Activated CD4-positive, alpha-beta T cell treated with anti-CD3 and anti-CD28 coated beads for 1 hour (primary cell): Measurements from ENCODE around the gene SLC43A1.
"Not testable (repeated sequence)": the region's sequence is repeated elsewhere in the genome, so short reads cannot be mapped to it uniquely, and the experiment has no call there.

Experiments used
- DNase-seq: peaks from one replicate; pipeline ENCODE4 v3.0.0-alpha.2; 2020

SLC43A1 gene

DNA sequence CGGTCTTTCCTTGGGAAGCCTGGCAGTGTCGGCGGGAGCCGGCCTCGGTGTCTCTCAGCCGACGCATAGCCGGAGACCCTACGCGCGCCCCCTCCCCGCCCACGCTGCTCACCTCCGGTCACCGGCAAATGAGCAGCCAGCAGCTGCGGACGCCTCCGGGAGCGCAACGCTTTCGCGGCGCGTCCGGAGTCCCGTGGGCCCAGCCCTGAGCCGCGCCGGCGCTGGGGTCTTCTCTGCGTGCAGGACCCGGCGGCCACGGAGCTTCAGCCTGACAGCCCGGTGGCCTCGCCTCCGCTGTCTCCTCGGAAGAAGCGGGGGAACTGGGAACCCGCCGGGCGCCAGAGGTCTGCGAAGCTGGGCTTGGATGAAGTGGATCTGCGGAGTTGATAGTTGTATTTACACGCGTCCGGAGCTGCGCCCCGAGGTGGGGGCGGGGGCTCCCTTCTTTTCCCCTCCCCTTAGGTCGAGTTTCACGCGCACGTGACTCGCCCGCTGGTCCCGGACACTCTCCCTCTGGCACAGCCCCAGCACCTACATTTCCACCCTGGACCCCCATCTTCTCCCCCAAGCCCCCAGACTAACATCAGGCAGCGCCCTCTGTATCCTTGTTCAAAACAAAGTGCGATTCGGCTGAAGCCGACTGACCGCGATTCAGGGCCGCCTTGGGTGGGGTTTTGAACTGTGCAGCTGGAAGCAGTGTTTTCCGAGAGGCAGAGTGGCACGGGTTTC, at the start of gene SLC43A1:
SLC43A1 (minus strand) TSS at position 371 of the 729 bp plus-strand sequence. CDS start 1,591 bp downstream, outside the sequence.
- DNase-seq: no peak

DNA sequence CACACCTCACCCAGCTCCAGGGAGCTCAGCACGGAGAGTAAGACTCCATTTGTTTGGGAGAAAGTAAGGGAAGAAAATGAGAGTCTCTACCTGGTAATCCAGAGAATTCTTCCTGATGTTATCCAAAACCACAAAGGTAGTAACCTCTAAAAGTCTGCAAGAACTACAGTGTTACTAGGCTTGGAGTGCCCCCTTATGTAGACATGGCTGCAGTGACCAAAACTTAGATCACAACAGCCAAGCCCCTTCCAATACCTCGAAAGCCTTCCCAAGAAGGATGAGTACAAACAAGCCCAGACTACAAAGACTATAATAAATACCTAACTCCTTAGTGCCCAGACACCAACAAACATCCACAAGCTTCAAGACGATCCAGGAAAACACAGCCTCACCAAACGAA, 47.1 kb upstream of the SLC43A1 start:
- DNase-seq: no peak

DNA sequence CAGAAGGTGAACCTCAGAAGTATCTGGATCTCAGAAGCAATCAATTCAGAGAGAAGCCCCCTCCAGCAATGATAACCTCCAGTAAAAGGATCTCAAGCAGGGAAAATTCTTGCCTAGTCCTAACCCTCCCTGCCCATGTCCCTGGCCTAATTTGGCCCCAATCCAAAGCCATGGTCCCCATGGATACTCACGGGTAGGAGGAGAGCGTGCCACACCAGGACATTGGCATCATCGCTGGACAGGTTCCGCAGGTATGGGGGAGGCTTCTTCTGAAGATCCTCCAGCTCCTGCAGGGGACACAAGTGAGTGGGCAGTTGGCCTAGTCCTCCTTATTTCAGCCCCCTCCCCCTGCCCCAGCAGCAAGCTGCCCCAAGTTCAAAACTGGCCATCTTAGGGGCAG, 44.6 kb upstream of the SLC43A1 start:
- DNase-seq: no peak

GRCh38 chr11:57556041-57556440, 40.5 kb upstream of the SLC43A1 start:
- DNase-seq: no peak

DNA sequence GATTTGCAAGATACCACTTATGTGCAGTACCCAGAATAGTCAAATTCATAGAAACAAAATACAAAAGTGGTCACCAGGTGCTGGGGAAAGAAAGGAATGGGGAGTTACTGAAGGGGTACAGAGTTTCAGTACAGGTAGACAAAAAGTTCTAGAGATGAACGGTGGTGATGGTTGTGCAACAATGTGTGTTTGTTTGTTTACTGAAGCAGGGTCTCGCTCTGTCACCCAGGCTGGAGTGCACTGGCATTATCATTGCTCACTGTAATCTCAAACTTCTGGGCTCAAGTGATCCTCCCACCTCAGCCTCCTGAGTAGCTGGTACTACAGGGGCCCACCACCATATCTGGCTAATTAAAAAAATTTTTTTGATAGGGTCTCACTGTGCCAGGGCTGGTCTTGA, 39.9 kb upstream of the SLC43A1 start:
- no peak for DNase-seq

GRCh38 chr11:57552479-57552878, 37.0 kb upstream of the SLC43A1 start:
- DNase-seq: no peak

- no peak for DNase-seq
These were observed 36.4 kb upstream of the SLC43A1 start for GRCh38 chr11:57551941-57552340.

GRCh38 chr11:57549983-57550382, 34.5 kb upstream of the SLC43A1 start:
- DNase-seq: no peak

- DNase-seq: no peak
These were observed 32.4 kb upstream of the SLC43A1 start for GRCh38 chr11:57547854-57548377.

DNA sequence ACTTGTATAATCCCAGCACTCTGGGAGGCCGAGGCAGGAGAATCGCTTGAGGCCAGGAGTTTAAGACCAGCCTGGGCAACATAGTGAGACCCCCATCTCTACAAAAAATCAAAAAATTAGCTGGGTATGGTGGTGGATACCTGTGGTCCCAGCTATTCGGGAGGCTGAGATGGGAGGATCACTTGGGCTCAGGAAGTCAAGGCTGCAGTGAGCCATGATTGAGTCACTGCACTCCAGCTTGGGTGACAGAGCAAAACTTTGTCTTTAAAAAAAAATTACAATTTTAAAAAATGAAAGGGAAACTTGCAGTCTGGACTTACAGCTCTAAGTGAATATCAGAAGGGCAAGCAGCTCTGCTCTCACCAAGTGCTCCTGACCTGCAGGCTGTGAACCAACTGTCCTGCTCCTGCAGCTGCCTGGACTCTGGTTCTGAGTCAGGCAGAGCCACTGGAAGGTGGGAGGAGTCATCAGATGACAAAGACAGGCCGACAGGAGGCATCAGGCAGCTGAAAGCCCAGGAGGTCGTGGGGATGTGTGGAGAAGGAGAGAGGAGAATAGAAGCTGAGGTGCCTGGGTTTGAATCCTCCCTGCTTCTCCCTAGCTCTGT, 31.5 kb upstream of the SLC43A1 start:
- DNase-seq: no peak

- DNase-seq: no peak
These were observed 30.9 kb upstream of the SLC43A1 start for GRCh38 chr11:57546451-57546850.

DNA sequence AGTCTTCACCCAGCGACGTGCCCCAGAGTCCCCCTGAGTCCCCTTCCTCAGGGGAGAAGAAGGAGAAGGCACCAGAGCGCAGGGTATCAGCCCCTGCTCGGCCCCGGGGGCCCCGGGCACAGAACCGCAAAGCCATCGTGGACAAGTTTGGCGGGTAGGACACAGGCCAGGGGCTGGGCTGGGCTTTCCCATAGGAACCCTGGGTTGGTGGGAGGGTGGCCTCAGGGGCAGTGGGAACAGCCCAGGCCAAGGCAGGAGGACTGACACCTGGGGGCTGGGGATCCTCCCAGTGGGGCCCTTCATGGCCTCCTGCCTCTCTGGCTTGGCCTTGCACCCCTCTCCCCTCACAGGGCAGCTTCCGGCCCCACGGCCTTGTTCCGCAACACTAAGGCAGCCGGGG, 30.4 kb upstream of the SLC43A1 start:
- no peak for DNase-seq

DNA sequence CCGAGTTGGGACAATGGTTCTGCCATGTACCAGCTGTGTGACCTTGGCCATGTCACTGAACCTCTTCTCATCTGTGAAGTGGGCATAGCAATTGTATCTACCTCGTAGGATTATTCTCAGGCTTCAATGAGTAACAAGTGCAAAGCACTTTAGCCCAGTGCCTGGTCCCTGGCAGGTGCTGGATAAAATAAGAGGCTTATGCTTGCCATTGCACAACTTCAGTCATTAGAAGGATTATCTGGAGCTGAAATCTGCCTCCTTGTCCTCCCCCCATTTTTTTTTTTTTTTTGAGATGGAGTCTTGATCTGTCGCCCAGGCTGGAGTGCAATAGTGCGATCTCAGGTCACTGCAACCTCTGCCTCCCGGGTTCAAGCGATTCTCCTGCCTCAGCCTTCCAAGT, 29.1 kb upstream of the SLC43A1 start:
- no peak for DNase-seq

DNA sequence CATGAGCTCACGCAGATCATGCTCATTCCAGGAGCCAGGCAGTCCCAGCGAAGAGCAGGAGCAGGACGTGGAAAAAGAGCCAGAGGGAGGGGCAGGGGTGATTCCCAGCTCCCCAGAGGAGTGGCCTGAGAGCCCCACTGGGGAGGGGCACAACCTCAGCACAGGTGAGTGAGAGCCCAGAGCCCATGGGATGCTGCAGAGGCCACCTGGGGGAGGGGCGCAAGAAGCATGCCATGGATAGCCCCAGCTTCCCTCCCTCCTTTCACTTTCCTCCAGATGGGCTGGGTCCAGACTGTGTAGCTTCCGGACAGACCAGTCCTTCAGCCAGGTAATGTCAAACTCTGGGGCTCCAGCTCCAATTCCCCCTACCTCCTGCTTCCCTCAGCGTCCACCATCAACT, 28.1 kb upstream of the SLC43A1 start:
- DNase-seq: no peak

DNA sequence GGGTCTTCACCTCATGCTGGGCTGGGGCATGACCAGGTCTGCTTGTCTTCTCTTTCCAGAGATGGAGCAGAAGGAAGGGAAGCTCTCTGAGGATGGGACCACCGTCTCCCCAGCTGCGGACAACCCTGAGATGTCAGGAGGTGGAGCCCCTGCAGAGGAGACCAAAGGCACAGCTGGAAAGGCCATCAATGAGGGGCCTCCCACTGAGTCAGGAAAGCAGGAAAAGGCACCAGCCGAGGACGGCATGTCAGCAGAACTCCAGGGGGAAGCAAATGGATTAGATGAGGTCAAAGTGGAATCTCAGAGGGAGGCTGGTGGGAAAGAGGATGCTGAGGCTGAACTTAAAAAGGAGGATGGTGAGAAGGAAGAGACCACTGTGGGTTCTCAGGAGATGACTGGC, 27.1 kb upstream of the SLC43A1 start:
- no peak for DNase-seq

DNA sequence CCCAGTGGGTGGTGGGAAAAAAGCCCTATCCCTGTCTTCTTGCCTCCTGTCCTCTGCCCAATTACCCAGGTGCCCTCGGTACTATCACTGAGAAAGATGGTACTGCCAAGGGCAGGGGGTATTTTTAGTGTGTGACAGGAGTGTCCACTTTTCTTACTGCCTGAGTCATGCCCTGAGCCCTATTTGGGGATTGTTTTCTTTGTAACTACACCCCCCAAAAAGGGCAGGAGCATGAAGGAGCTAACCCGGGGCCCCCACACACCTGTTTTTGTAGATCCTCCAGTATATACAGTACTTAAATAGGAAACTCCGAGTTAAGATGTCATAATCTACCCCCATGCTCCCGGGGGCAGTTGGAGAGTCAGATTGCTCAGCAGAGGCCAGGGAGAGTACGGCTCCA, 25.7 kb upstream of the SLC43A1 start:
- DNase-seq: no peak

GRCh38 chr11:57539342-57539741, 23.8 kb upstream of the SLC43A1 start:
- no peak for DNase-seq

GRCh38 chr11:57536947-57537619, 21.6 kb upstream of the SLC43A1 start, which contains the start of gene SMTNL1:
TSS of gene SMTNL1 (plus strand) at chr11:57537595. CDS start at chr11:57542643, 5,048 bp downstream.
- DNase-seq: no peak

GRCh38 chr11:57534449-57534848, 18.9 kb upstream of the SLC43A1 start:
- DNase-seq: not testable (repeated sequence)

DNA sequence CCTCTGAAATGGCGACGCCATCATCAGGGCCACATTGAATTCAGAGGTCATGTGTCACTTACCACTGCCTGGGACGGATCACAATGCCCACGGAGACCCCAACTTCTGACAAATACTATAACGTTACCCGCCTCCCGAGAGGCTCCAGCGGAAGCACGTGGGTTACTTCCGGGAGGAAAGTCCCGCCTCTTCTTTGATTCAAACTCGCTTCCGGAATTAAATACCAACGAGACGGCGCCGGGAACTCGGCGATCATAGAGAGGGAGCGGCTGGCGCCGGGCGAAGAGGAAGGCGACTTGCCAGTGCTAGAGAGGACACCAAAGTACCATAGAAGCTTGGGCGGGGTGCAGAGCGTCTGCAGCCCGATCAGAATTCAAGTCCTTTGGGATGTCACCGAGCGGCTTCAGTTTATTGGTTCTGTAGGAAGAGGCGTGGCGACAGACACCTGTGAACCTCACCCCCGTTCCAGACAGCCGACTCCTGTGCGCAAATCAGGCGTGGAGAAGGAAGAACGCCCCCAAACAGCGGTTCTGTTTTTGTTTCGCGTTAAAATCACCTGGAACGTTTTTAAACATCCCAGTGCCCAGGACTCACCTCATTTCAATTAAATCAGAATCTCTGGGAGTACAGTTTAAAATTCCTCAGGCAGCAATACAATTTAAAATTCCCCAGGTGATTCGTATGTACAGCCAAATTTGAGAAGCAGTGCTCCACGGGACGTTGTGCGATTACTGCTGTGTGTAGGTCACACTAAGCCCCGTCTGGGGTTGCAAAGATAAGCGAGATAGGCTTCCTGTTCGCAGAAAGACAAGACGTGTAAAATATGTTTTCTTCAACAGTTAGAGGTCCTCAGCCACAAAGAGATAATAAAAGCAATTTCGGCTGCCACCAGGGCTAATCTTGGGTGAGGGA, 15.3 kb upstream of the SLC43A1 start, which contains the start of gene TIMM10:
TIMM10 (minus strand) TSS at position 159 of the 912 bp plus-strand sequence. CDS start 565 bp downstream, outside the sequence.
- peak; percentile 92 for DNase-seq

GRCh38 chr11:57530215-57530595, 14.7 kb upstream of the SLC43A1 start:
- DNase-seq: no peak

DNA sequence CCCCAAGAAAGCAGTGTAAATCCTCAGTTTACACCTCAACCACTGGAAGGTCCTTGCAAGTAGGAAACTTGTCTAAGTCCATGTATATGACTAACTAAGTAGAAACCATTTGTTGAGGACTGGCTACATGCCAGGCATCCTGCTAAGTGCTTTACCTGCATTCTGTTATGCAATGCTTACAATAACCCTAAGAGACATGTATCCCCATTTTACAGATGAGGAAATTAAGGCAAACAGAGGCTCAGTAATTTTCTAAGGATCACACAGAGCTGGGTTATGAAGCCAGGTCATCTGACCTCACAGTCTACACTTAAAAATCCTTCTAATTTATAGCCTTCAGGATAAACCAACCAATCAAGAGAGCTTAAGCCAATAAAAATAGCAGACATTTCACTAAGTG, 13.5 kb upstream of the SLC43A1 start:
- DNase-seq: no peak
